K562 (cell line): ENCODE results near the gene ZNF564. TPM values are rescaled to one million over a fixed set of nuclear protein-coding genes. Genes with fewer than 3 reads are reported as not detected.
A peak's percentile ranks its signal among the peaks of the same experiment; 100 is the strongest.

Source experiments
- ATAC-seq: fragments of 200-7000 bp; cut with Tn5 transposase; 3 replicates; pipeline ENCODE4 v1.9.1; 2020; ENCODE audit warnings: moderate library complexity
- BruUV-seq: library from RNA; stranded (reverse); fragments of 400-500 nt; replicated peaks from 2 replicates; lab custom pipeline; 2021; lab: Mats Ljungman, UMichigan
- CTCF ChIA-PET: fragments of 300-600 bp; formaldehyde crosslinking; extraction: SDS; loops from one replicate; lab custom pipeline; 2021; ENCODE audit warnings: low intra/inter-chr PET ratio; lab: Yijun Ruan, JAX
- POLR2A ChIA-PET: fragments of 300-600, 350-650 bp; sonication (Branson Sonifier 250); formaldehyde crosslinking; extraction: SDS; loops from one replicate; lab custom pipeline; 2021; ENCODE audit warnings: antibody characterized with exemption, inconsistent platforms; lab: Yijun Ruan, JAX
- DNase-seq, 4 experiments: peaks; one replicate each; pipeline versions ENCODE4 v3.0.0 to v3.0.0-alpha.2; 2011 to 2018; ENCODE audit warnings: low spot score in 3 of 4, mixed read lengths in 3 of 4; ENCODE audit errors: extremely low read depth in 1 of 4
- FAIRE-seq: peaks from 2 replicates; lab custom pipeline; 2011; peaks lifted over from hg19 to GRCh38; lab: Jason Lieb, UNC
- H2AFZ ChIP-seq: 2 replicates; pipeline ENCODE4 v1.6.0; 2011; ENCODE audit warnings: low read depth, low read length, control low read depth, inconsistent platforms
- H3K27ac ChIP-seq: fragments of 200-600 bp; 3 replicates; pipeline ENCODE4 v1.8.0; 2011; ENCODE audit warnings: low read depth, mild to moderate bottlenecking, control low read depth, inconsistent platforms, low read length, moderate library complexity, mixed read lengths; ENCODE audit errors: extremely low read depth
- H3K27me3 ChIP-seq, 2 experiments: fragments of 300-600 bp in 1 of 2; 2 replicates in 1 of 2; 3 replicates in 1 of 2; pipeline versions ENCODE4 v1.6.0 to v1.8.0; 2011; ENCODE audit warnings: inconsistent platforms in 2 of 2, low read length in 2 of 2, mild to moderate bottlenecking in 1 of 2, mixed read lengths in 1 of 2, moderate library complexity in 1 of 2; ENCODE audit not compliant: control insufficient read depth in 2 of 2, insufficient read depth in 2 of 2
- H3K36me3 ChIP-seq: fragments of 300-600 bp; 3 replicates; pipeline ENCODE4 v1.8.0; 2011; ENCODE audit warnings: mild to moderate bottlenecking, low read length, inconsistent platforms; ENCODE audit not compliant: control insufficient read depth, insufficient read depth
- H3K4me1 ChIP-seq, 2 experiments: fragments of 200-600 bp in 1 of 2; replicated peaks in 1 of 2; 2 replicates in 1 of 2; 3 replicates in 1 of 2; pipeline versions ENCODE4 v1.5.1 to v1.8.0; 2011; ENCODE audit warnings: inconsistent platforms in 2 of 2, low read length in 2 of 2, mild to moderate bottlenecking in 1 of 2, mixed read lengths in 1 of 2, moderate library complexity in 1 of 2; ENCODE audit not compliant: control insufficient read depth in 2 of 2, insufficient read depth in 2 of 2
- H3K4me2 ChIP-seq: 2 replicates; pipeline ENCODE4 v1.6.1; 2011; ENCODE audit warnings: low read length, control low read depth, inconsistent platforms, mixed read lengths; ENCODE audit not compliant: insufficient read depth
- H3K4me3 ChIP-seq: fragments of 200-600 bp; sonication (generic), shearing (Covaris generic); 2 replicates; pipeline ENCODE4 v1.5.1; 2016; ENCODE audit warnings: control low read depth, inconsistent platforms
- H3K79me2 ChIP-seq: fragments of 200-600 bp; 3 replicates; pipeline ENCODE4 v1.8.0; 2011; ENCODE audit warnings: low read length, inconsistent platforms; ENCODE audit not compliant: control insufficient read depth, insufficient read depth
- H3K9ac ChIP-seq, 2 experiments: 2 replicates each; pipeline versions ENCODE4 v1.6.0 to v1.6.1; 2011; ENCODE audit warnings: low read depth in 2 of 2, low read length in 2 of 2, control low read depth in 1 of 2, inconsistent platforms in 1 of 2, mild to moderate bottlenecking in 1 of 2, mixed read lengths in 1 of 2; ENCODE audit not compliant: insufficient read depth in 1 of 2
- H3K9me1 ChIP-seq: one replicate; pipeline ENCODE4 v1.6.0; 2011; ENCODE audit warnings: inconsistent platforms, mild to moderate bottlenecking, low read length, moderate library complexity; ENCODE audit not compliant: control insufficient read depth, insufficient read depth
- H3K9me3 ChIP-seq: replicated peaks from 2 replicates; pipeline ENCODE4 v1.5.1; 2011; ENCODE audit warnings: low read depth, low read length, inconsistent platforms; ENCODE audit not compliant: control insufficient read depth, insufficient read depth
- H4K20me1 ChIP-seq: replicated peaks from 2 replicates; pipeline ENCODE4 v1.6.1; 2011; ENCODE audit warnings: low read length, inconsistent platforms, mixed read lengths; ENCODE audit not compliant: control insufficient read depth, insufficient read depth
- BHLHE40 ChIP-seq: IDR thresholded peaks from 2 replicates; pipeline ENCODE4 v1.6.1; 2011; ENCODE audit warnings: low read length, improper control_type of control experiment
- ELF4 ChIP-seq: fragments of 450-650 bp; formaldehyde crosslinking; IDR thresholded peaks from 2 replicates; pipeline ENCODE4 v1.4.0; 2022; ENCODE audit warnings: missing genetic modification characterization
- ETV6 ChIP-seq, 3 experiments: fragments of 150-350 bp in 1 of 3; sonication (generic) in 1 of 3; formaldehyde crosslinking in 1 of 3; IDR thresholded peaks; 2 replicates each; pipeline versions ENCODE4 v1.6.1 to v1.8.0; 2014 to 2022; ENCODE audit warnings: borderline replicate concordance in 2 of 3, low read depth in 2 of 3, antibody characterized with exemption in 1 of 3, low read length in 1 of 3, mild to moderate bottlenecking in 1 of 3, missing genetic modification reagents in 1 of 3
- FOXK2 ChIP-seq, 2 experiments: fragments of 450-650 bp; IDR thresholded peaks in 1 of 2; conservative IDR thresholded peaks in 1 of 2; 2 replicates each; pipeline ENCODE4 v1.6.1; 2016; ENCODE audit warnings: low read depth in 2 of 2, mild to moderate bottlenecking in 1 of 2
- RBBP5 ChIP-seq: fragments of 200-600 bp; sonication (generic); IDR thresholded peaks from 2 replicates; pipeline ENCODE4 v1.6.1; 2012; ENCODE audit warnings: borderline replicate concordance, mild to moderate bottlenecking, low read length, control low read depth, inconsistent platforms; ENCODE audit not compliant: insufficient read depth, poor library complexity, severe bottlenecking
- TSC22D4 ChIP-seq: fragments of 450-650 bp; IDR thresholded peaks from 2 replicates; pipeline ENCODE4 v1.6.1; 2016; ENCODE audit warnings: missing genetic modification characterization, missing biosample characterization, control low read depth
- ZNF232 ChIP-seq: sonication (generic); formaldehyde crosslinking; IDR thresholded peaks from 2 replicates; pipeline ENCODE4 v1.8.0; 2022; ENCODE audit warnings: mild to moderate bottlenecking, missing genetic modification reagents
- WGBS: fragments of 100-300 bp; shearing (Covaris generic); methylation state at CpG from one replicate; pipeline ENCODE4 v1.1.6; 2016; ENCODE audit warnings: low coverage, mixed read lengths; ENCODE audit not compliant: insufficient coverage; ENCODE audit errors: missing lambda C conversion rate; 5-methylcytosine and 5-hydroxymethylcytosine counted together
- in situ Hi-C: fragments of 300-500 bp; cut with MboI; formaldehyde crosslinking; loops from 4 replicates; pipeline ENCODE4 v1.15.0; 2018; ENCODE audit warnings: inconsistent platforms, mixed read lengths
- intact Hi-C: fragments of 100-400 bp; cut with micrococcal nuclease; formaldehyde crosslinking; loops from 2 replicates; pipeline ENCODE4 v1.14.2; 2022
- polyA plus RNA-seq, 8 experiments: library from polyadenylated mRNA; depleted of rRNA in 4 of 8; stranded (reverse) in 5 of 8; unstranded in 3 of 8; fragments of >200 nt; fragmentation: Nextera tagmentation in 2 of 8; fragmentation: Illumina TruSeq in 1 of 8; extraction: Ambion mirVana in 2 of 8; extraction: Trizol in 1 of 8; gene quantifications; 2 replicates each; pipeline versions ENCODE4 v1.2.1 to v1.2.3, GENCODE V29; 2011 to 2014; ENCODE audit warnings: inconsistent platforms in 1 of 8, missing spikeins in 1 of 8
- total RNA-seq, 7 experiments: library from RNA; depleted of rRNA in 6 of 7; stranded (reverse); fragments of >200 nt in 6 of 7; fragmentation: Illumina TruSeq in 2 of 7; extraction: Trizol in 2 of 7; gene quantifications; 2 replicates each; pipeline versions ENCODE4 v1.2.1 to v1.2.3, GENCODE V29; 2011 to 2021; ENCODE audit warnings: low replicate concordance in 1 of 7
- TF ChIP-seq, protein P1 (sequence below): sonication (generic); formaldehyde crosslinking; IDR thresholded peaks from 2 replicates; pipeline ENCODE4 v1.8.0; 2022; ENCODE audit warnings: missing genetic modification reagents, mild to moderate bottlenecking, moderate library complexity, borderline replicate concordance
- TF ChIP-seq, protein P2 (sequence below): fragments of 450-650 bp; IDR thresholded peaks from one replicate; pipeline ENCODE4 v1.6.1; 2018; ENCODE audit warnings: mild to moderate bottlenecking, moderate library complexity; ENCODE audit not compliant: partially characterized antibody

Gene ZNF564
- total and polyA plus RNA-seq, 9 of the 15 experiments (the other 6 are each of a cell fraction or from before 2014, with no cell fraction given) = 1.4 to 8.1 (median 5.6) TPM

- Histone ChIP-seq H3K9me3 (no peaks in the 10 kb centered on the region), H3K27ac (no peak overlapping the region), H3K4me2 (no peak overlapping the region), H3K79me2 (no peaks in the 10 kb centered on the region), H3K9ac (no peak overlapping the region), H4K20me1 (no peaks in the 10 kb centered on the region), H2AFZ (no peak overlapping the region), H3K36me3 (no peaks in the 10 kb centered on the region), H3K4me3 (no peak overlapping the region), H3K27me3 (no peaks in the 10 kb centered on the region; a peak in 1 of 5 replicates), H3K9me1 (no peaks in the 10 kb centered on the region), H3K4me1 (peaks cover 0 to 11% of the 10 kb centered on the region in 2 experiments; a peak in 3 of 5 replicates)
- ChIA-PET CTCF (no interaction called here), POLR2A (interaction anchor here (1.0 kb wide), 1 partner anchor 10 kb away, joined by 4 read pairs; no protein-coding TSS in a partner anchor)
- intact Hi-C loops = loop anchor here (10.0 kb wide), 1 partner anchor 111 kb away; no protein-coding TSS in a partner anchor
- 0 out of 2 replicates have a peak, but pooled peaks have one; percentile 19 for TF ChIP-seq BHLHE40
- TF ChIP-seq TSC22D4 (tag) = no peak
- WGBS = 8% methylated on average over 3 of the region's 3 CpGs
- DNase-seq (no peak), FAIRE-seq (no peak), ATAC-seq (no peak)
- no TSS peak for BruUV-seq
- in situ Hi-C loops = no loop called here
Measured at GRCh38 chr19:12485571-12485970, 65.7 kb downstream of the ZNF564 start.

- intact Hi-C loops = loop anchor here (10.0 kb wide), 1 partner anchor 110 kb away; no protein-coding TSS in a partner anchor
- CTCF ChIA-PET = no interaction called here
- Histone ChIP-seq H3K36me3 (no peaks in the 10 kb centered on the region), H3K27ac (no peak overlapping the region), H3K9me1 (no peaks in the 10 kb centered on the region), H3K4me3 (peak overlapping the region; percentile 58), H3K9ac (peak overlapping the region in 1 of 2 experiments; percentile 89; a peak in 2 of 4 replicates), H4K20me1 (no peaks in the 10 kb centered on the region), H3K9me3 (no peaks in the 10 kb centered on the region), H3K79me2 (no peaks in the 10 kb centered on the region), H2AFZ (peak overlapping the region; percentile 93), H3K4me2 (peak overlapping the region; percentile 79), H3K27me3 (no peaks in the 10 kb centered on the region; a peak in 1 of 5 replicates), H3K4me1 (peaks cover 0 to 11% of the 10 kb centered on the region in 2 experiments; a peak in 3 of 5 replicates)
- 29% methylated on average over 11 of the region's 11 CpGs for WGBS
- no TSS peak for BruUV-seq
- POLR2A ChIA-PET = interaction anchor here (0.6 to 1.0 kb wide), 3 partner anchors 11 to 233 kb away, joined by 3 to 6 read pairs (median 3); no protein-coding TSS in a partner anchor
- peak in 1 of 4 experiments; percentile 4 for DNase-seq
- in situ Hi-C loops = no loop called here
- ATAC-seq = no peak; the same call in none of the 3 replicates
- no peak for FAIRE-seq
- TF ChIP-seq ELF4 (CRISPR knock-in tag) (no peak), RBBP5 (no peak), FOXK2 (conservative IDR thresholded peaks at IDR 0.05 in 1 of 2, IDR thresholded peaks at IDR 0.05 in 1 of 2; ENCODE audit: low read depth in 2 of 2) (0 out of 4 replicates have a peak, but pooled peaks of 1 of the 2 experiments have one; percentile 42), ZNF232 (CRISPR knock-in tag) (no peak), ETV6 (IDR thresholded peaks at IDR 0.05; ENCODE audit: borderline replicate concordance in 1 of 2, low read depth in 2 of 2, low read length in 1 of 2) (no peak), ETV6 (CRISPR knock-in tag; IDR thresholded peaks at IDR 0.05; ENCODE audit: borderline replicate concordance) (no peak)
- TF ChIP-seq, protein P1, sequence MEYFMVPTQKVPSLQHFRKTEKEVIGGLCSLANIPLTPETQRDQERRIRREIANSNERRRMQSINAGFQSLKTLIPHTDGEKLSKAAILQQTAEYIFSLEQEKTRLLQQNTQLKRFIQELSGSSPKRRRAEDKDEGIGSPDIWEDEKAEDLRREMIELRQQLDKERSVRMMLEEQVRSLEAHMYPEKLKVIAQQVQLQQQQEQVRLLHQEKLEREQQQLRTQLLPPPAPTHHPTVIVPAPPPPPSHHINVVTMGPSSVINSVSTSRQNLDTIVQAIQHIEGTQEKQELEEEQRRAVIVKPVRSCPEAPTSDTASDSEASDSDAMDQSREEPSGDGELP (CRISPR knock-in tag) = peak; percentile 9; the same call in 1 of the 2 replicates
- TF ChIP-seq, protein P2, sequence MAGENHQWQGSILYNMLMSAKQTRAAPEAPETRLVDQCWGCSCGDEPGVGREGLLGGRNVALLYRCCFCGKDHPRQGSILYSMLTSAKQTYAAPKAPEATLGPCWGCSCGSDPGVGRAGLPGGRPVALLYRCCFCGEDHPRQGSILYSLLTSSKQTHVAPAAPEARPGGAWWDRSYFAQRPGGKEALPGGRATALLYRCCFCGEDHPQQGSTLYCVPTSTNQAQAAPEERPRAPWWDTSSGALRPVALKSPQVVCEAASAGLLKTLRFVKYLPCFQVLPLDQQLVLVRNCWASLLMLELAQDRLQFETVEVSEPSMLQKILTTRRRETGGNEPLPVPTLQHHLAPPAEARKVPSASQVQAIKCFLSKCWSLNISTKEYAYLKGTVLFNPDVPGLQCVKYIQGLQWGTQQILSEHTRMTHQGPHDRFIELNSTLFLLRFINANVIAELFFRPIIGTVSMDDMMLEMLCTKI = no peak
Measured at GRCh38 chr19:12485052-12485416, 66.2 kb downstream of the ZNF564 start.
